Measurements from ENCODE around the gene ZBTB7C.

DNA sequence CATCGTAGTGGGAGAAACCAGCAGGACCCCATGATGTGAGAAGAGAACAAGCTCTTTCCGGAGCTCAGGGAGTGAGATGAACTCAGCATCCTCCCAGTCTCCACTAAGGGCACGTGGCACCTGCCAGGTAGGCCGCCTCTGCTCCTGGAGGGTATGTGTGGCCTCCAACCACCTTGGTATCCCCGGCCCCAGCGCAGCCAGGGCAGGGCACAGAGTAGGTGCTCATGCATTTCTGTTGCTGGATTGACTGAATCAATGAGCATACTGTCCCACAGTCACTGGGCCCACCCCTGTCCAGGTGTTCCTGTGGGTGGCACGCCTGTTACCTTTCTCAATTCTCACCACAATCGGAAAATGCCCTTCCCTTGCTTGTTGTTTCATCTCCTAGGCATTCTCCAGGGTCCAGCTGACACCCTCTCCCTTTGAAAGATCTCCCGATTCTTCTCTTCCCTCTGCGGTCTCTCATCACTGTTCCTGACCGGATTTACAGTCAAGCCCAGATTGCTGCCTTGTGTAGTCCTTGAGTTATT lies 340.2 kb downstream of the ZBTB7C start:
- TF ChIP-seq, protein P1, sequence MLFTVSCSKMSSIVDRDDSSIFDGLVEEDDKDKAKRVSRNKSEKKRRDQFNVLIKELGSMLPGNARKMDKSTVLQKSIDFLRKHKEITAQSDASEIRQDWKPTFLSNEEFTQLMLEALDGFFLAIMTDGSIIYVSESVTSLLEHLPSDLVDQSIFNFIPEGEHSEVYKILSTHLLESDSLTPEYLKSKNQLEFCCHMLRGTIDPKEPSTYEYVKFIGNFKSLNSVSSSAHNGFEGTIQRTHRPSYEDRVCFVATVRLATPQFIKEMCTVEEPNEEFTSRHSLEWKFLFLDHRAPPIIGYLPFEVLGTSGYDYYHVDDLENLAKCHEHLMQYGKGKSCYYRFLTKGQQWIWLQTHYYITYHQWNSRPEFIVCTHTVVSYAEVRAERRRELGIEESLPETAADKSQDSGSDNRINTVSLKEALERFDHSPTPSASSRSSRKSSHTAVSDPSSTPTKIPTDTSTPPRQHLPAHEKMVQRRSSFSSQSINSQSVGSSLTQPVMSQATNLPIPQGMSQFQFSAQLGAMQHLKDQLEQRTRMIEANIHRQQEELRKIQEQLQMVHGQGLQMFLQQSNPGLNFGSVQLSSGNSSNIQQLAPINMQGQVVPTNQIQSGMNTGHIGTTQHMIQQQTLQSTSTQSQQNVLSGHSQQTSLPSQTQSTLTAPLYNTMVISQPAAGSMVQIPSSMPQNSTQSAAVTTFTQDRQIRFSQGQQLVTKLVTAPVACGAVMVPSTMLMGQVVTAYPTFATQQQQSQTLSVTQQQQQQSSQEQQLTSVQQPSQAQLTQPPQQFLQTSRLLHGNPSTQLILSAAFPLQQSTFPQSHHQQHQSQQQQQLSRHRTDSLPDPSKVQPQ (CRISPR knock-in tag; IDR thresholded peaks at IDR 0.05; ENCODE audit: borderline replicate concordance) = no peak
- TF ChIP-seq POLR3A (IDR thresholded peaks at IDR 0.05; ENCODE audit: borderline replicate concordance, extremely low read depth, insufficient read depth, insufficient read length) (no peak), POLR2A (conservative IDR thresholded peaks at IDR 0.05) (no peak)

Measured in K562 (cell line).